GM12878 (cell line): ENCODE measurements around the gene SEMA4G. TPM values are rescaled to one million over a fixed set of nuclear protein-coding genes. Genes with fewer than 3 reads are reported as not detected.

Source experiments
- ATAC-seq: fragments of 200-7000 bp; cut with Tn5 transposase; 3 replicates; pipeline ENCODE4 v1.9.1; 2020; ENCODE audit warnings: mild to moderate bottlenecking, moderate library complexity
- BruUV-seq: library from RNA; stranded (reverse); fragments of 400-500 nt; replicated peaks from 2 replicates; lab custom pipeline; 2021; lab: Mats Ljungman, UMichigan
- CTCF ChIA-PET: fragments of 300-600 bp; sonication (Branson Sonifier 250); formaldehyde crosslinking; extraction: SDS; loops from one replicate; lab custom pipeline; 2021; ENCODE audit warnings: inconsistent platforms; lab: Yijun Ruan, JAX
- POLR2A ChIA-PET: fragments of 350-600 bp; formaldehyde crosslinking; extraction: SDS; loops from one replicate; lab custom pipeline; 2021; ENCODE audit warnings: inconsistent platforms; lab: Charles Lee
- RAD21 ChIA-PET: fragments of 300-600 bp; sonication (Branson Sonifier 250); formaldehyde crosslinking; loops from one replicate; lab custom pipeline; 2023; ENCODE audit warnings: antibody characterized with exemption; ENCODE audit not compliant: unreplicated experiment; lab: Charles Lee
- SMC1A ChIA-PET: fragments of 300-600 bp; sonication (Branson Sonifier 250); formaldehyde crosslinking; loops from one replicate; lab custom pipeline; 2023; ENCODE audit not compliant: unreplicated experiment, uncharacterized antibody; lab: Charles Lee
- DNase-seq: peaks from one replicate; pipeline ENCODE4 v3.0.0-alpha.2; 2011; ENCODE audit warnings: low read depth, low spot score
- FAIRE-seq: peaks from 3 replicates; lab custom pipeline; 2011; peaks lifted over from hg19 to GRCh38; lab: Jason Lieb, UNC
- H2AFZ ChIP-seq: 2 replicates; pipeline ENCODE4 v1.6.0; 2011; ENCODE audit warnings: low read depth, low read length, control low read depth; ENCODE audit not compliant: control insufficient read depth
- H3K27ac ChIP-seq: 2 replicates; pipeline ENCODE4 v1.5.1; 2011; ENCODE audit warnings: control low read depth; ENCODE audit not compliant: control insufficient read depth, insufficient read depth
- H3K27me3 ChIP-seq, 2 experiments: replicated peaks in 1 of 2; 2 replicates each; pipeline versions ENCODE4 v1.6.0 to v1.6.1; 2011; ENCODE audit warnings: low read length in 1 of 2; ENCODE audit not compliant: control insufficient read depth in 2 of 2, insufficient read depth in 2 of 2
- H3K36me3 ChIP-seq, 2 experiments: 2 replicates each; pipeline ENCODE4 v1.5.1; 2011; ENCODE audit warnings: low read length in 1 of 2; ENCODE audit not compliant: control insufficient read depth in 2 of 2, insufficient read depth in 2 of 2
- H3K4me1 ChIP-seq: 2 replicates; pipeline ENCODE4 v1.6.1; 2011; ENCODE audit warnings: mild to moderate bottlenecking, low read length, moderate library complexity, mixed read lengths; ENCODE audit not compliant: control insufficient read depth, insufficient read depth
- H3K4me2 ChIP-seq: 2 replicates; pipeline ENCODE4 v1.6.0; 2011; ENCODE audit warnings: control low read depth; ENCODE audit not compliant: control insufficient read depth, insufficient read depth
- H3K4me3 ChIP-seq: fragments of 200-600 bp; sonication (generic); 2 replicates; pipeline ENCODE4 v1.5.1; 2016
- H3K79me2 ChIP-seq: 2 replicates; pipeline ENCODE4 v1.6.0; 2011; ENCODE audit warnings: low read length; ENCODE audit not compliant: control insufficient read depth, insufficient read depth
- H3K9ac ChIP-seq: 2 replicates; pipeline ENCODE4 v1.8.0; 2011; ENCODE audit warnings: low read length, control low read depth, mixed read lengths; ENCODE audit not compliant: control insufficient read depth, insufficient read depth
- H3K9me3 ChIP-seq: replicated peaks from 3 replicates; pipeline ENCODE4 v1.5.1; 2011; ENCODE audit warnings: mild to moderate bottlenecking, low read length; ENCODE audit not compliant: control insufficient read depth, insufficient read depth
- H4K20me1 ChIP-seq: 2 replicates; pipeline ENCODE4 v1.6.0; 2011; ENCODE audit not compliant: control insufficient read depth, insufficient read depth
- ETV6 ChIP-seq, 2 experiments: fragments of 450-650 bp in 1 of 2; IDR thresholded peaks in 1 of 2; conservative IDR thresholded peaks in 1 of 2; 2 replicates each; pipeline ENCODE4 v1.6.1; 2014; ENCODE audit warnings: antibody characterized with exemption in 1 of 2, borderline replicate concordance in 1 of 2, low read depth in 1 of 2, mild to moderate bottlenecking in 1 of 2, moderate library complexity in 1 of 2
- NFIC ChIP-seq: IDR thresholded peaks from 2 replicates; pipeline ENCODE4 v1.6.1; 2012; ENCODE audit warnings: low read depth, mild to moderate bottlenecking, inconsistent platforms, low read length, moderate library complexity
- NR2F1 ChIP-seq: fragments of 450-650 bp; conservative IDR thresholded peaks from 2 replicates; pipeline ENCODE4 v1.6.1; 2017; ENCODE audit warnings: mild to moderate bottlenecking
- POU2F2 ChIP-seq: IDR thresholded peaks from 3 replicates; pipeline ENCODE4 v1.6.1; 2011; ENCODE audit warnings: low read depth, mild to moderate bottlenecking, low read length, borderline replicate concordance
- RBBP5 ChIP-seq: fragments of 200-600 bp; sonication (generic); conservative IDR thresholded peaks from 2 replicates; pipeline ENCODE4 v1.6.1; 2016
- SIN3A ChIP-seq: IDR thresholded peaks from 2 replicates; pipeline ENCODE4 v1.6.1; 2012; ENCODE audit warnings: low read depth, low read length, improper control_type of control experiment
- SPI1 ChIP-seq: IDR thresholded peaks from 2 replicates; pipeline ENCODE4 v1.6.1; 2011; ENCODE audit warnings: low read depth, mild to moderate bottlenecking, low read length, moderate library complexity, borderline replicate concordance; ENCODE audit not compliant: insufficient read depth
- SREBF1 ChIP-seq: IDR thresholded peaks from 2 replicates; pipeline ENCODE4 v1.6.1; 2012; ENCODE audit warnings: mild to moderate bottlenecking, low read length
- SREBF2 ChIP-seq: IDR thresholded peaks from 2 replicates; pipeline ENCODE4 v1.6.1; 2012; ENCODE audit warnings: mild to moderate bottlenecking, low read length
- TAF1 ChIP-seq: IDR thresholded peaks from 2 replicates; pipeline ENCODE4 v1.6.1; 2011; ENCODE audit warnings: mild to moderate bottlenecking, low read depth, low read length, borderline replicate concordance
- ZBED1 ChIP-seq: IDR thresholded peaks from 2 replicates; pipeline ENCODE4 v1.6.1; 2016; ENCODE audit warnings: borderline replicate concordance
- WGBS: methylation state at CpG from one replicate; pipeline ENCODE4 v1.1.6; 2016; ENCODE audit warnings: low lambda C conversion rate; ENCODE audit not compliant: insufficient replicate concordance, insufficient coverage; ENCODE audit errors: missing lambda C conversion rate; 5-methylcytosine and 5-hydroxymethylcytosine counted together
- in situ Hi-C: fragments of 300-500 bp; cut with MboI; formaldehyde crosslinking; loops from 9 replicates; pipeline ENCODE4 v1.14.3; 2018; ENCODE audit warnings: mixed read lengths
- intact Hi-C: fragments of 100-400 bp; cut with micrococcal nuclease; formaldehyde crosslinking; loops from one replicate; pipeline ENCODE4 v1.14.2; 2022; ENCODE audit not compliant: unreplicated experiment
- polyA plus RNA-seq, 11 experiments: library from polyadenylated mRNA; depleted of rRNA in 4 of 11; unstranded in 6 of 11; stranded (reverse) in 5 of 11; fragments of >200 nt; fragmentation: Nextera tagmentation in 4 of 11; fragmentation: Illumina TruSeq in 1 of 11; extraction: Ambion mirVana in 4 of 11; extraction: Trizol in 1 of 11; gene quantifications; 1 replicate in 1 of 11; 2 replicates in 10 of 11; pipeline versions ENCODE4 v1.2.1 to v1.2.3, GENCODE V29; 2011 to 2016; ENCODE audit warnings: inconsistent platforms in 2 of 11, missing spikeins in 2 of 11, low read depth in 1 of 11
- total RNA-seq, 4 experiments: library from RNA; depleted of rRNA in 3 of 4; stranded (reverse); fragments of >200 nt in 3 of 4; fragmentation: Illumina TruSeq in 1 of 4; extraction: Trizol in 1 of 4; gene quantifications; 2 replicates each; pipeline versions ENCODE4 v1.2.1 to v1.2.3, GENCODE V29; 2013 to 2021
- TF ChIP-seq, protein P1 (sequence below): fragments of 450-650 bp; IDR thresholded peaks from 2 replicates; pipeline ENCODE4 v1.6.1; 2017; ENCODE audit warnings: mild to moderate bottlenecking
- TF ChIP-seq, protein P2 (sequence below): fragments of 450-650 bp; IDR thresholded peaks from 2 replicates; pipeline ENCODE4 v1.6.1; 2017; ENCODE audit warnings: mild to moderate bottlenecking, moderate library complexity
- TF ChIP-seq, protein P3 (sequence below): fragments of 150-350 bp; IDR thresholded peaks from 2 replicates; pipeline ENCODE4 v1.6.1; 2016; ENCODE audit warnings: low read depth, low read length

SEMA4G gene
- total and polyA plus RNA-seq, 10 of the 15 experiments (the other 5 are each of a cell fraction or from before 2014, with no cell fraction given), result 0.09 to 2.3 (median 0.44) TPM; not detected in 4

DNA sequence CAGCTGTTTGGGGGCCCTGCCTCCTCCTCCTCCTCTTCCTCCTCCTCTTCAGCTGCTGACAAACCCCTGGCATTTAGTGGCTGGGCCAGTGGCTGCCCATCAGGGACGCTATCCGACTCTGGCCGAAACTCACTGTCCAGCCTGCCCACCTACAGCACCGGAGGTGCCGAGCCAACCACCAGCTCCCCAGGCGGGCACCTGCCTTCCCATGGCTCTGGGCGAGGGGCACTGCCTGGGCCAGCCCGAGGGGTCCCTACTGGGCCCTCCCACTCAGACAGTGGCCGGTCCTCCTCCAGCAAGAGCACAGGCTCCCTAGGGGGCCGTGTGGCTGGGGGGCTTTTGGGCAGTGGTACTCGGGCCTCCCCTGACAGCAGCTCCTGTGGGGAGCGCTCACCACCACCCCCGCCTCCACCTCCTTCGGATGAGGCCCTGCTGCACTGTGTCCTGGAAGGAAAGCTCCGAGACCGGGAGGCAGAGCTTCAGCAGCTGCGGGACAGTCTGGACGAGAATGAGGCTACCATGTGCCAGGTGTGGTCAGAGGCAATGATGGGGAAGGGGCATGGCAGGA, 34.4 kb downstream of the SEMA4G start (continued):
- TF ChIP-seq TAF1, result no peak
- no peak for TF ChIP-seq ETV6 (conservative IDR thresholded peaks at IDR 0.05 in 1 of 2, IDR thresholded peaks at IDR 0.05 in 1 of 2; ENCODE audit: borderline replicate concordance in 1 of 2, low read depth in 1 of 2)
- TF ChIP-seq POU2F2, result no peak
- TF ChIP-seq, all 136 proteins: peak for 0

DNA sequence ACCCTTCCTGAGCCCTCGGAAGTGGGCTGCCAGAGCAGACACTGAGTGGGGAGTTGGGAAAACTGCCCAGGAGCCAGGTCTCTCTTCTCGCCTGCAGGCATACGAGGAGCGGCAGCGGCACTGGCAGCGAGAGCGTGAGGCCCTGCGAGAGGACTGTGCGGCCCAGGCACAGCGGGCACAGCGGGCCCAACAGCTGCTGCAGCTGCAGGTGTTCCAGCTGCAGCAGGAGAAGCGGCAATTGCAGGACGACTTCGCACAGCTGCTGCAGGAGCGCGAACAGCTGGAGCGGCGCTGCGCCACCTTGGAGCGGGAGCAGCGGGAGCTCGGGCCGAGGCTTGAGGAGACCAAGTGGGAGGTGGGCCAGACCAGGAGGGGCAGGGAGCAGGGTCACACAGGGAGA, 36.1 kb downstream of the SEMA4G start:
- Histone ChIP-seq H3K9ac (no peak overlapping the region), H3K79me2 (no peaks in the 10 kb centered on the region), H4K20me1 (no peaks in the 10 kb centered on the region), H3K27ac (no peak overlapping the region), H3K4me1 (peaks cover 4% of the 10 kb centered on the region; the same call in 1 of the 2 replicates), H3K4me3 (no peak overlapping the region), H3K4me2 (no peak overlapping the region), H2AFZ (no peak overlapping the region), H3K9me3 (no peaks in the 10 kb centered on the region), H3K36me3 (peaks cover 0 to 2% of the 10 kb centered on the region in 2 experiments; a peak in 3 of 4 replicates), H3K27me3 (no peaks in the 10 kb centered on the region)
- BruUV-seq, result no TSS peak
- FAIRE-seq (no peak), ATAC-seq (no peak), DNase-seq (no peak)
- ChIA-PET RAD21 (interaction anchor here (1.5 kb wide), 1 partner anchor 9 kb away, joined by 5 read pairs; no protein-coding TSS in a partner anchor), POLR2A (no interaction called here), CTCF (interaction anchor here (0.6 to 2.5 kb wide), 3 partner anchors 11 to 943 kb away, joined by 3 to 8 read pairs (median 4); partner anchors contain the start of genes PDZD7 and SFXN3), SMC1A (interaction anchor here (0.7 kb wide), 1 partner anchor 134 kb away, joined by 3 read pairs; no protein-coding TSS in a partner anchor)
- 95% methylated on average over 23 of the region's 23 CpGs for WGBS
- in situ Hi-C loops (no loop called here), intact Hi-C loops (no loop called here)
- TF ChIP-seq SIN3A (no peak), SREBF1 (no peak), SPI1 (no peak), ZBED1 (no peak), NR2F1 (no peak), RBBP5 (no peak), NFIC (no peak), SREBF2 (no peak)
- TF ChIP-seq, protein P1, sequence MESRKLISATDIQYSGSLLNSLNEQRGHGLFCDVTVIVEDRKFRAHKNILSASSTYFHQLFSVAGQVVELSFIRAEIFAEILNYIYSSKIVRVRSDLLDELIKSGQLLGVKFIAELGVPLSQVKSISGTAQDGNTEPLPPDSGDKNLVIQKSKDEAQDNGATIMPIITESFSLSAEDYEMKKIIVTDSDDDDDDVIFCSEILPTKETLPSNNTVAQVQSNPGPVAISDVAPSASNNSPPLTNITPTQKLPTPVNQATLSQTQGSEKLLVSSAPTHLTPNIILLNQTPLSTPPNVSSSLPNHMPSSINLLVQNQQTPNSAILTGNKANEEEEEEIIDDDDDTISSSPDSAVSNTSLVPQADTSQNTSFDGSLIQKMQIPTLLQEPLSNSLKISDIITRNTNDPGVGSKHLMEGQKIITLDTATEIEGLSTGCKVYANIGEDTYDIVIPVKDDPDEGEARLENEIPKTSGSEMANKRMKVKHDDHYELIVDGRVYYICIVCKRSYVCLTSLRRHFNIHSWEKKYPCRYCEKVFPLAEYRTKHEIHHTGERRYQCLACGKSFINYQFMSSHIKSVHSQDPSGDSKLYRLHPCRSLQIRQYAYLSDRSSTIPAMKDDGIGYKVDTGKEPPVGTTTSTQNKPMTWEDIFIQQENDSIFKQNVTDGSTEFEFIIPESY, result no peak
- TF ChIP-seq, protein P2, sequence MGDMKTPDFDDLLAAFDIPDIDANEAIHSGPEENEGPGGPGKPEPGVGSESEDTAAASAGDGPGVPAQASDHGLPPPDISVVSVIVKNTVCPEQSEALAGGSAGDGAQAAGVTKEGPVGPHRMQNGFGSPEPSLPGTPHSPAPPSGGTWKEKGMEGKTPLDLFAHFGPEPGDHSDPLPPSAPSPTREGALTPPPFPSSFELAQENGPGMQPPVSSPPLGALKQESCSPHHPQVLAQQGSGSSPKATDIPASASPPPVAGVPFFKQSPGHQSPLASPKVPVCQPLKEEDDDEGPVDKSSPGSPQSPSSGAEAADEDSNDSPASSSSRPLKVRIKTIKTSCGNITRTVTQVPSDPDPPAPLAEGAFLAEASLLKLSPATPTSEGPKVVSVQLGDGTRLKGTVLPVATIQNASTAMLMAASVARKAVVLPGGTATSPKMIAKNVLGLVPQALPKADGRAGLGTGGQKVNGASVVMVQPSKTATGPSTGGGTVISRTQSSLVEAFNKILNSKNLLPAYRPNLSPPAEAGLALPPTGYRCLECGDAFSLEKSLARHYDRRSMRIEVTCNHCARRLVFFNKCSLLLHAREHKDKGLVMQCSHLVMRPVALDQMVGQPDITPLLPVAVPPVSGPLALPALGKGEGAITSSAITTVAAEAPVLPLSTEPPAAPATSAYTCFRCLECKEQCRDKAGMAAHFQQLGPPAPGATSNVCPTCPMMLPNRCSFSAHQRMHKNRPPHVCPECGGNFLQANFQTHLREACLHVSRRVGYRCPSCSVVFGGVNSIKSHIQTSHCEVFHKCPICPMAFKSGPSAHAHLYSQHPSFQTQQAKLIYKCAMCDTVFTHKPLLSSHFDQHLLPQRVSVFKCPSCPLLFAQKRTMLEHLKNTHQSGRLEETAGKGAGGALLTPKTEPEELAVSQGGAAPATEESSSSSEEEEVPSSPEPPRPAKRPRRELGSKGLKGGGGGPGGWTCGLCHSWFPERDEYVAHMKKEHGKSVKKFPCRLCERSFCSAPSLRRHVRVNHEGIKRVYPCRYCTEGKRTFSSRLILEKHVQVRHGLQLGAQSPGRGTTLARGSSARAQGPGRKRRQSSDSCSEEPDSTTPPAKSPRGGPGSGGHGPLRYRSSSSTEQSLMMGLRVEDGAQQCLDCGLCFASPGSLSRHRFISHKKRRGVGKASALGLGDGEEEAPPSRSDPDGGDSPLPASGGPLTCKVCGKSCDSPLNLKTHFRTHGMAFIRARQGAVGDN, result no peak
- TF ChIP-seq, protein P3, sequence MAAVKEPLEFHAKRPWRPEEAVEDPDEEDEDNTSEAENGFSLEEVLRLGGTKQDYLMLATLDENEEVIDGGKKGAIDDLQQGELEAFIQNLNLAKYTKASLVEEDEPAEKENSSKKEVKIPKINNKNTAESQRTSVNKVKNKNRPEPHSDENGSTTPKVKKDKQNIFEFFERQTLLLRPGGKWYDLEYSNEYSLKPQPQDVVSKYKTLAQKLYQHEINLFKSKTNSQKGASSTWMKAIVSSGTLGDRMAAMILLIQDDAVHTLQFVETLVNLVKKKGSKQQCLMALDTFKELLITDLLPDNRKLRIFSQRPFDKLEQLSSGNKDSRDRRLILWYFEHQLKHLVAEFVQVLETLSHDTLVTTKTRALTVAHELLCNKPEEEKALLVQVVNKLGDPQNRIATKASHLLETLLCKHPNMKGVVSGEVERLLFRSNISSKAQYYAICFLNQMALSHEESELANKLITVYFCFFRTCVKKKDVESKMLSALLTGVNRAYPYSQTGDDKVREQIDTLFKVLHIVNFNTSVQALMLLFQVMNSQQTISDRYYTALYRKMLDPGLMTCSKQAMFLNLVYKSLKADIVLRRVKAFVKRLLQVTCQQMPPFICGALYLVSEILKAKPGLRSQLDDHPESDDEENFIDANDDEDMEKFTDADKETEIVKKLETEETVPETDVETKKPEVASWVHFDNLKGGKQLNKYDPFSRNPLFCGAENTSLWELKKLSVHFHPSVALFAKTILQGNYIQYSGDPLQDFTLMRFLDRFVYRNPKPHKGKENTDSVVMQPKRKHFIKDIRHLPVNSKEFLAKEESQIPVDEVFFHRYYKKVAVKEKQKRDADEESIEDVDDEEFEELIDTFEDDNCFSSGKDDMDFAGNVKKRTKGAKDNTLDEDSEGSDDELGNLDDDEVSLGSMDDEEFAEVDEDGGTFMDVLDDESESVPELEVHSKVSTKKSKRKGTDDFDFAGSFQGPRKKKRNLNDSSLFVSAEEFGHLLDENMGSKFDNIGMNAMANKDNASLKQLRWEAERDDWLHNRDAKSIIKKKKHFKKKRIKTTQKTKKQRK, result no peak
